Measurements from ENCODE around the gene PLA2G15.

GRCh38 chr16:68309799-68310198, 64.6 kb downstream of the PLA2G15 start:
- no peak for TF ChIP-seq EZH2phosphoT487 (IDR thresholded peaks at IDR 0.05; ENCODE audit: borderline replicate concordance, low read length)
- TF ChIP-seq, protein P1, sequence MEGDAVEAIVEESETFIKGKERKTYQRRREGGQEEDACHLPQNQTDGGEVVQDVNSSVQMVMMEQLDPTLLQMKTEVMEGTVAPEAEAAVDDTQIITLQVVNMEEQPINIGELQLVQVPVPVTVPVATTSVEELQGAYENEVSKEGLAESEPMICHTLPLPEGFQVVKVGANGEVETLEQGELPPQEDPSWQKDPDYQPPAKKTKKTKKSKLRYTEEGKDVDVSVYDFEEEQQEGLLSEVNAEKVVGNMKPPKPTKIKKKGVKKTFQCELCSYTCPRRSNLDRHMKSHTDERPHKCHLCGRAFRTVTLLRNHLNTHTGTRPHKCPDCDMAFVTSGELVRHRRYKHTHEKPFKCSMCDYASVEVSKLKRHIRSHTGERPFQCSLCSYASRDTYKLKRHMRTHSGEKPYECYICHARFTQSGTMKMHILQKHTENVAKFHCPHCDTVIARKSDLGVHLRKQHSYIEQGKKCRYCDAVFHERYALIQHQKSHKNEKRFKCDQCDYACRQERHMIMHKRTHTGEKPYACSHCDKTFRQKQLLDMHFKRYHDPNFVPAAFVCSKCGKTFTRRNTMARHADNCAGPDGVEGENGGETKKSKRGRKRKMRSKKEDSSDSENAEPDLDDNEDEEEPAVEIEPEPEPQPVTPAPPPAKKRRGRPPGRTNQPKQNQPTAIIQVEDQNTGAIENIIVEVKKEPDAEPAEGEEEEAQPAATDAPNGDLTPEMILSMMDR (IDR thresholded peaks at IDR 0.05; ENCODE audit: low read depth, low read length, poor library complexity, severe bottlenecking), result no peak
